Endothelial cell of umbilical vein (primary cell): ENCODE measurements around the gene SCN4A. TPM values are rescaled to one million over a fixed set of nuclear protein-coding genes. Genes with fewer than 3 reads are reported as not detected.

ENCODE experiments used
- BruUV-seq: library from RNA; stranded (reverse); fragments of 400-500 nt; replicated peaks from 2 replicates; lab custom pipeline; 2021; lab: Mats Ljungman, UMichigan
- CTCF ChIA-PET: fragments of 300-600, 350-600 bp; sonication (Branson Sonifier 250); formaldehyde crosslinking; loops from one replicate; lab custom pipeline; 2021; ENCODE audit warnings: antibody characterized with exemption, inconsistent platforms; lab: Charles Lee
- POLR2A ChIA-PET: fragments of 300-600, 350-600 bp; sonication (Branson Sonifier 250); formaldehyde crosslinking; loops from one replicate; lab custom pipeline; 2021; ENCODE audit warnings: antibody characterized with exemption, inconsistent platforms; lab: Charles Lee
- DNase-seq: peaks from one replicate; pipeline ENCODE4 v3.0.0-alpha.2; 2011; ENCODE audit warnings: low read depth, low spot score
- FAIRE-seq: peaks from 2 replicates; lab custom pipeline; 2011; peaks lifted over from hg19 to GRCh38; lab: Jason Lieb, UNC
- H2AFZ ChIP-seq: 2 replicates; pipeline ENCODE4 v1.6.0; 2012; ENCODE audit warnings: low read depth, low read length, control low read depth, inconsistent platforms
- H3K27ac ChIP-seq: 2 replicates; pipeline ENCODE4 v1.5.1; 2011; ENCODE audit warnings: low read depth, mild to moderate bottlenecking, control low read depth, low read length, moderate library complexity; ENCODE audit not compliant: insufficient read depth
- H3K27me3 ChIP-seq, 2 experiments: 2 replicates each; pipeline versions ENCODE4 v1.6.0 to v1.6.1; 2011; ENCODE audit warnings: low read length in 2 of 2, mixed read lengths in 1 of 2; ENCODE audit not compliant: control insufficient read depth in 2 of 2, insufficient read depth in 2 of 2
- H3K36me3 ChIP-seq, 2 experiments: 2 replicates in 1 of 2; 3 replicates in 1 of 2; pipeline ENCODE4 v1.5.1; 2011; ENCODE audit warnings: low read length in 2 of 2, mild to moderate bottlenecking in 1 of 2, moderate library complexity in 1 of 2; ENCODE audit not compliant: control insufficient read depth in 2 of 2, insufficient read depth in 2 of 2; ENCODE audit errors: extremely low read depth in 1 of 2
- H3K4me1 ChIP-seq: 3 replicates; pipeline ENCODE4 v1.5.1; 2011; ENCODE audit warnings: mild to moderate bottlenecking, low read length; ENCODE audit not compliant: control insufficient read depth, insufficient read depth; ENCODE audit errors: extremely low read depth
- H3K4me2 ChIP-seq: 2 replicates; pipeline ENCODE4 v1.6.1; 2011; ENCODE audit warnings: low read length, control low read depth, mixed read lengths; ENCODE audit not compliant: insufficient read depth
- H3K4me3 ChIP-seq, 3 experiments: fragments of 200-600 bp in 1 of 3; sonication (generic), shearing (Covaris generic) in 1 of 3; replicated peaks in 1 of 3; 2 replicates each; pipeline ENCODE4 v1.5.1; 2011 to 2016; ENCODE audit warnings: control low read depth in 3 of 3, low read length in 3 of 3, mild to moderate bottlenecking in 2 of 3, inconsistent platforms in 1 of 3, low read depth in 1 of 3, moderate library complexity in 1 of 3; ENCODE audit not compliant: insufficient read depth in 1 of 3
- H3K79me2 ChIP-seq: 2 replicates; pipeline ENCODE4 v1.6.0; 2012; ENCODE audit warnings: low read length, inconsistent platforms; ENCODE audit not compliant: control insufficient read depth, insufficient read depth
- H3K9ac ChIP-seq: replicated peaks from 2 replicates; pipeline ENCODE3; 2011; ENCODE audit warnings: low read length, control low read depth; ENCODE audit not compliant: insufficient read depth; ENCODE audit errors: extremely low read depth
- H3K9me1 ChIP-seq: replicated peaks from 3 replicates; pipeline ENCODE4 v1.6.0; 2011; ENCODE audit warnings: mild to moderate bottlenecking, low read length; ENCODE audit not compliant: control insufficient read depth, insufficient read depth; ENCODE audit errors: extremely low read depth
- H3K9me3 ChIP-seq: replicated peaks from 2 replicates; pipeline ENCODE4 v1.5.1; 2012; ENCODE audit warnings: low read length, inconsistent platforms; ENCODE audit not compliant: control insufficient read depth, insufficient read depth
- H4K20me1 ChIP-seq: replicated peaks from 2 replicates; pipeline ENCODE3; 2011; ENCODE audit warnings: mild to moderate bottlenecking, low read length; ENCODE audit not compliant: control insufficient read depth, insufficient read depth; ENCODE audit errors: extremely low read depth
- EZH2 ChIP-seq: IDR thresholded peaks from 2 replicates; pipeline ENCODE4 v1.6.1; 2012; ENCODE audit warnings: borderline replicate concordance, low read depth, mild to moderate bottlenecking, moderate library complexity, low read length, inconsistent platforms; ENCODE audit not compliant: severe bottlenecking
- FOS ChIP-seq: IDR thresholded peaks from 2 replicates; pipeline ENCODE4 v1.6.1; 2011; ENCODE audit warnings: mild to moderate bottlenecking, low read length, moderate library complexity, borderline replicate concordance; ENCODE audit not compliant: insufficient read depth
- GATA2 ChIP-seq: IDR thresholded peaks from 2 replicates; pipeline ENCODE4 v1.7.0; 2011; ENCODE audit warnings: low read depth, mild to moderate bottlenecking, moderate library complexity, mixed read lengths, low read length; ENCODE audit not compliant: insufficient read length, insufficient read depth
- JUN ChIP-seq: IDR thresholded peaks from 2 replicates; pipeline ENCODE4 v1.6.1; 2011; ENCODE audit warnings: borderline replicate concordance, low read depth; ENCODE audit not compliant: insufficient read length, insufficient read depth
- POLR2A ChIP-seq: IDR thresholded peaks from 2 replicates; pipeline ENCODE4 v1.6.1; 2012; ENCODE audit warnings: low read depth, mild to moderate bottlenecking, control low read depth, low read length
- POLR2AphosphoS5 ChIP-seq: IDR thresholded peaks from 2 replicates; pipeline ENCODE4 v1.6.1; 2012; ENCODE audit warnings: low read depth, mild to moderate bottlenecking, control low read depth, low read length, moderate library complexity; ENCODE audit not compliant: insufficient read depth
- dilution Hi-C: fragments of 300-500 bp; cut with MboI; formaldehyde crosslinking; loops from one replicate; pipeline ENCODE4 v1.15.0; 2019; ENCODE audit warnings: low sequenced_read_pairs; ENCODE audit not compliant: extremely low pct_ligation_motif_present
- intact Hi-C: fragments of 100-400 bp; cut with micrococcal nuclease; formaldehyde crosslinking; loops from one replicate; pipeline ENCODE4 v1.10.0; 2022
- polyA plus RNA-seq, 4 experiments: library from polyadenylated mRNA; depleted of rRNA in 3 of 4; stranded (reverse) in 3 of 4; unstranded in 1 of 4; fragments of >200 nt; gene quantifications; 2 replicates each; pipeline versions ENCODE4 v1.2.1 to v1.2.3, GENCODE V29; 2011 to 2012; ENCODE audit warnings: missing spikeins in 1 of 4
- total RNA-seq: library from RNA; stranded (reverse); gene quantifications from 2 replicates; pipeline ENCODE4 v1.2.3, GENCODE V29; 2021
- TF ChIP-seq, protein P1 (sequence below): IDR thresholded peaks from 2 replicates; pipeline ENCODE4 v1.6.1; 2011; ENCODE audit not compliant: insufficient read depth, insufficient read length
- TF ChIP-seq, protein P2 (sequence below), 2 donors: IDR thresholded peaks; 1 replicate in 1 of 2; 2 replicates in 1 of 2; pipeline ENCODE4 v1.5.1; 2011; ENCODE audit warnings: low read length in 2 of 2, mild to moderate bottlenecking in 2 of 2, moderate library complexity in 2 of 2, control low read depth in 1 of 2, inconsistent platforms in 1 of 2, low read depth in 1 of 2; ENCODE audit not compliant: insufficient read depth in 1 of 2; ENCODE audit errors: extremely low read depth in 1 of 2

The SCN4A gene
- total and polyA plus RNA-seq, 2 donors (not counting 3 experiments of a cell fraction or from before 2014, with no cell fraction given): 0.01 to 0.40 TPM

DNA sequence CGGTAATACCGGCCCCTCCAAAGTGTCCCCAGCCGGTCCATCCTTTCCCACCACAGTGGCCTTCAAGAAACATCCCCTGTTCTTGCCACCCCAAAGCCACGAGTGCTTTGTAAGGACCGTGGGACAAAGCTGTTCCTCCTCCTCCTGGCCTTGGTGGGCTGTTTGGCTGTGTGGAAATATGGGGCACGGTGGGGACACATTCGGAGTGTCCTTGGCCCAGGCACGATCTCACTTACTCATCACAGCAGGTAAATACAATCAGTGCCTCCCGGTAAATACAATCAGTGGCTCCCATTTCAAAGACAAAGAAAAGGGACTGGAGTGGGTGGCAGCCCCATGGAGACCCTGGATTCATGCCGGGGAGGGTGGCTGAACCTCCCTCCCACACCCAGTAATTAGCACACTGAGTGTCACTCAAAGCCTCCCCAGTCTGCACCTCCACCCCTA is 10.4 kb downstream of the SCN4A start:
- BruUV-seq: no TSS peak
- dilution Hi-C loops (no loop called here), intact Hi-C loops (no loop called here)
- H3K4me3 ChIP-seq: no peak overlapping the region
- ChIA-PET CTCF (interaction anchor here (1.1 to 1.4 kb wide), 3 partner anchors 16 to 43 kb away, joined by 4 to 11 read pairs (median 4); no protein-coding TSS in a partner anchor), POLR2A (no interaction called here)
- no peaks in the 10 kb centered on the region for H3K27me3 ChIP-seq
- H3K4me1 ChIP-seq: no peaks in the 10 kb centered on the region
- H3K36me3 ChIP-seq: no peaks in the 10 kb centered on the region
- H3K4me2 ChIP-seq: no peak overlapping the region
- no peak for TF ChIP-seq FOS
- TF ChIP-seq POLR2AphosphoS5: no peak
- TF ChIP-seq, protein P1, sequence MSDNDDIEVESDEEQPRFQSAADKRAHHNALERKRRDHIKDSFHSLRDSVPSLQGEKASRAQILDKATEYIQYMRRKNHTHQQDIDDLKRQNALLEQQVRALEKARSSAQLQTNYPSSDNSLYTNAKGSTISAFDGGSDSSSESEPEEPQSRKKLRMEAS: no peak
- TF ChIP-seq JUN: no peak
- TF ChIP-seq GATA2: no peak
- no peak for TF ChIP-seq POLR2A
- TF ChIP-seq EZH2: no peak
- TF ChIP-seq, protein P2, sequence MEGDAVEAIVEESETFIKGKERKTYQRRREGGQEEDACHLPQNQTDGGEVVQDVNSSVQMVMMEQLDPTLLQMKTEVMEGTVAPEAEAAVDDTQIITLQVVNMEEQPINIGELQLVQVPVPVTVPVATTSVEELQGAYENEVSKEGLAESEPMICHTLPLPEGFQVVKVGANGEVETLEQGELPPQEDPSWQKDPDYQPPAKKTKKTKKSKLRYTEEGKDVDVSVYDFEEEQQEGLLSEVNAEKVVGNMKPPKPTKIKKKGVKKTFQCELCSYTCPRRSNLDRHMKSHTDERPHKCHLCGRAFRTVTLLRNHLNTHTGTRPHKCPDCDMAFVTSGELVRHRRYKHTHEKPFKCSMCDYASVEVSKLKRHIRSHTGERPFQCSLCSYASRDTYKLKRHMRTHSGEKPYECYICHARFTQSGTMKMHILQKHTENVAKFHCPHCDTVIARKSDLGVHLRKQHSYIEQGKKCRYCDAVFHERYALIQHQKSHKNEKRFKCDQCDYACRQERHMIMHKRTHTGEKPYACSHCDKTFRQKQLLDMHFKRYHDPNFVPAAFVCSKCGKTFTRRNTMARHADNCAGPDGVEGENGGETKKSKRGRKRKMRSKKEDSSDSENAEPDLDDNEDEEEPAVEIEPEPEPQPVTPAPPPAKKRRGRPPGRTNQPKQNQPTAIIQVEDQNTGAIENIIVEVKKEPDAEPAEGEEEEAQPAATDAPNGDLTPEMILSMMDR (IDR thresholded peaks at IDR 0.05; ENCODE audit: extremely low read depth in 1 of 2, insufficient read depth in 1 of 2, low read depth in 1 of 2, low read length in 2 of 2): no peak
- no peaks in the 10 kb centered on the region for H3K9me3 ChIP-seq
- H2AFZ ChIP-seq: no peak overlapping the region
- no peaks in the 10 kb centered on the region for H4K20me1 ChIP-seq
- no peak overlapping the region for H3K27ac ChIP-seq
- H3K9me1 ChIP-seq: no peaks in the 10 kb centered on the region
- no peak for FAIRE-seq
- H3K9ac ChIP-seq: no peak overlapping the region
- DNase-seq: no peak
- no peaks in the 10 kb centered on the region for H3K79me2 ChIP-seq
